CD4-positive, alpha-beta T cell treated with Interleukin-1 beta for 1 hour (primary cell): Measurements from ENCODE around the gene HOOK2.
"Not testable (repeated sequence)": the region's sequence is repeated elsewhere in the genome, so short reads cannot be mapped to it uniquely, and the experiment has no call there.

ENCODE experiments used
- DNase-seq, 2 donors: peaks; one replicate each; pipeline ENCODE4 v3.0.0-alpha.2; 2020 to 2022

Gene HOOK2

GRCh38 chr19:12751635-12752034, 23.7 kb downstream of the HOOK2 start, which contains the start of gene BEST2:
Gene BEST2 (plus strand): TSS chr19:12751791. CDS start chr19:12752593, 802 bp downstream.
- DNase-seq = no peak

- no peak for DNase-seq
These were observed 24.5 kb downstream of the HOOK2 start for GRCh38 chr19:12750851-12751250.

- no peak for DNase-seq
These were observed 25.3 kb downstream of the HOOK2 start for GRCh38 chr19:12749938-12750521.

GRCh38 chr19:12748489-12748888, 26.9 kb downstream of the HOOK2 start:
- no peak for DNase-seq

GRCh38 chr19:12745166-12745897, 30.0 kb downstream of the HOOK2 start:
- DNase-seq = no peak

GRCh38 chr19:12737835-12738351, 37.5 kb downstream of the HOOK2 start:
- no peak for DNase-seq

- DNase-seq = peak; percentile 86 to 88
These were observed 38.1 kb downstream of the HOOK2 start, which contains the start of gene GET3 for GRCh38 chr19:12736995-12737834. Gene GET3 (plus strand): TSS chr19:12737497. CDS start chr19:12737506, 9 bp downstream.

GRCh38 chr19:12733369-12734214, 41.8 kb downstream of the HOOK2 start:
- peak; percentile 39 to 51 for DNase-seq

GRCh38 chr19:12731337-12731736, 44.0 kb downstream of the HOOK2 start:
- DNase-seq = no peak

GRCh38 chr19:12730064-12730463, 45.3 kb downstream of the HOOK2 start:
- DNase-seq = no peak

GRCh38 chr19:12727745-12728433, 47.5 kb downstream of the HOOK2 start:
- DNase-seq = no peak

- DNase-seq = no peak
These were observed 48.4 kb downstream of the HOOK2 start for GRCh38 chr19:12726988-12727316.

- not testable (repeated sequence) for DNase-seq
These were observed 49.7 kb downstream of the HOOK2 start for GRCh38 chr19:12725612-12726011.

GRCh38 chr19:12723641-12724426, 51.5 kb downstream of the HOOK2 start, which contains the start of gene TNPO2:
Gene TNPO2 (minus strand): TSS chr19:12723932. CDS start chr19:12720977, 2,955 bp downstream.
- peak; percentile 61 to 68 for DNase-seq

- no peak for DNase-seq
These were observed 52.0 kb downstream of the HOOK2 start for GRCh38 chr19:12723381-12723640.

- peak; percentile 97 for DNase-seq
These were observed 52.6 kb downstream of the HOOK2 start for GRCh38 chr19:12722566-12723380.

GRCh38 chr19:12721656-12722565, 53.4 kb downstream of the HOOK2 start:
- peak; percentile 53 to 67 for DNase-seq

GRCh38 chr19:12720851-12721655, 54.3 kb downstream of the HOOK2 start:
- no peak for DNase-seq
